ENCODE measurements around the gene SPARC.
"Not testable (repeated sequence)": the region's sequence is repeated elsewhere in the genome, so short reads cannot be mapped to it uniquely, and the experiment has no call there.

SPARC gene

GRCh38 chr5:151696470-151697061, 9.9 kb upstream of the SPARC start:
- DNase-seq (ENCODE audit: low read depth): peak; percentile 97
- no peak overlapping the region for H3K4me3 ChIP-seq (ENCODE audit: low read depth, low read length)
- in situ Hi-C loops (cut with HindIII; ENCODE audit: low sequenced_read_pairs): no loop called here
- TF ChIP-seq, protein P1, sequence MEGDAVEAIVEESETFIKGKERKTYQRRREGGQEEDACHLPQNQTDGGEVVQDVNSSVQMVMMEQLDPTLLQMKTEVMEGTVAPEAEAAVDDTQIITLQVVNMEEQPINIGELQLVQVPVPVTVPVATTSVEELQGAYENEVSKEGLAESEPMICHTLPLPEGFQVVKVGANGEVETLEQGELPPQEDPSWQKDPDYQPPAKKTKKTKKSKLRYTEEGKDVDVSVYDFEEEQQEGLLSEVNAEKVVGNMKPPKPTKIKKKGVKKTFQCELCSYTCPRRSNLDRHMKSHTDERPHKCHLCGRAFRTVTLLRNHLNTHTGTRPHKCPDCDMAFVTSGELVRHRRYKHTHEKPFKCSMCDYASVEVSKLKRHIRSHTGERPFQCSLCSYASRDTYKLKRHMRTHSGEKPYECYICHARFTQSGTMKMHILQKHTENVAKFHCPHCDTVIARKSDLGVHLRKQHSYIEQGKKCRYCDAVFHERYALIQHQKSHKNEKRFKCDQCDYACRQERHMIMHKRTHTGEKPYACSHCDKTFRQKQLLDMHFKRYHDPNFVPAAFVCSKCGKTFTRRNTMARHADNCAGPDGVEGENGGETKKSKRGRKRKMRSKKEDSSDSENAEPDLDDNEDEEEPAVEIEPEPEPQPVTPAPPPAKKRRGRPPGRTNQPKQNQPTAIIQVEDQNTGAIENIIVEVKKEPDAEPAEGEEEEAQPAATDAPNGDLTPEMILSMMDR (IDR thresholded peaks at IDR 0.05; ENCODE audit: low read depth, low read length, missing control alignments): no peak

- no peak overlapping the region for H3K4me3 ChIP-seq (ENCODE audit: low read depth, low read length)
- no peak for DNase-seq (ENCODE audit: low read depth)
- TF ChIP-seq, protein P1 (IDR thresholded peaks at IDR 0.05; ENCODE audit: low read depth, low read length, missing control alignments): no peak
- in situ Hi-C loops (cut with HindIII; ENCODE audit: low sequenced_read_pairs): no loop called here
Observed at GRCh38 chr5:151695464-151695863, 8.7 kb upstream of the SPARC start.

GRCh38 chr5:151694035-151694485, 7.3 kb upstream of the SPARC start:
- no peak overlapping the region for H3K4me3 ChIP-seq (ENCODE audit: low read depth, low read length)
- DNase-seq (ENCODE audit: low read depth): no peak
- in situ Hi-C loops (cut with HindIII; ENCODE audit: low sequenced_read_pairs): no loop called here
- TF ChIP-seq, protein P1 (IDR thresholded peaks at IDR 0.05; ENCODE audit: low read depth, low read length, missing control alignments): no peak

- TF ChIP-seq, protein P1 (IDR thresholded peaks at IDR 0.05; ENCODE audit: low read depth, low read length, missing control alignments): no peak
- in situ Hi-C loops (cut with HindIII; ENCODE audit: low sequenced_read_pairs): no loop called here
- H3K4me3 ChIP-seq (ENCODE audit: low read depth, low read length): no peak overlapping the region
- DNase-seq (ENCODE audit: low read depth): peak; percentile 22
Observed at GRCh38 chr5:151692312-151692711, 5.6 kb upstream of the SPARC start.

DNA sequence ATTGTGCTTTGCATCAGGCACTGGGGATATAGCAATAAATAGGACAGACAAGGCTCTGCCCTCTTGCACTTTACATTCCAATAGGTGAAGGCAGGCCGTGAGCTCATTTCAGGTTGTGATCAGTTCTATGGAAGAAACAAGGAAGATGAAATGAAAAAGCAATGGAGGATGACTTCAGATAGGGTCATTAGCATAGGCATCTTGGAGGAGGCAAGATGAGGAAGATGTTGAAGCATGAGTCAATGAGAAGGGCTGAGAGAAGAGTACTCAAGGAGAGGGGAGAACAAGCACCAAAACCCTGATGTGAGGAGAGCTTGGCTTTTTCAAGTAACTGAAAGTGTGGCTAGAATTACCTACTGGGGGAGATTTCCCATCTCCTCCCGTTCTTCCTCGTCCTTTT, 5.0 kb upstream of the SPARC start:
- DNase-seq (ENCODE audit: low read depth): no peak
- no peak overlapping the region for H3K4me3 ChIP-seq (ENCODE audit: low read depth, low read length)
- TF ChIP-seq, protein P1 (IDR thresholded peaks at IDR 0.05; ENCODE audit: low read depth, low read length, missing control alignments): no peak
- in situ Hi-C loops (cut with HindIII; ENCODE audit: low sequenced_read_pairs): no loop called here

DNA sequence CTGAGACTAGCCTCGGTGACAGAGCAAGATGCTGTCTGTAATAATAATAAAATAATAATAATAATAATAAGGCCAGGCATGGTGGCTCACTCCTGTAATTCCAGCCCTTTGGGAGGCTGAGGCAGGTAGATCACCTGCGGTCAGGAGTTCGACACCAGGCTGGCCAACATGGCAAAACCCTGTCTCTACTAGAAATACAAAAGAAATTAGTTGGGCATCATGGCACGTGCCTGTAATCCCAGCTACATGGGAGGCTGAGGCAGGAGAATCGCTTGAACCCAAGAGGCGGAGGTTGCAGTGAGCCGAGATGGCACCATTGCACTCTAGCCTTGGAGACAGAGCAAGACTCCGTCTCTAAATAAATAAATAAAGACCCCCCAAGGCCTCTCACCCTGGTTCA, 2.9 kb upstream of the SPARC start:
- DNase-seq (ENCODE audit: low read depth); in situ Hi-C loops (cut with HindIII; ENCODE audit: low sequenced_read_pairs); H3K4me3 ChIP-seq (ENCODE audit: low read depth, low read length): not testable (repeated sequence)

- no peak overlapping the region for H3K4me3 ChIP-seq (ENCODE audit: low read depth, low read length)
- DNase-seq (ENCODE audit: low read depth): no peak
- TF ChIP-seq, protein P1 (IDR thresholded peaks at IDR 0.05; ENCODE audit: low read depth, low read length, missing control alignments): no peak
- in situ Hi-C loops (cut with HindIII; ENCODE audit: low sequenced_read_pairs): no loop called here
Observed at GRCh38 chr5:151688436-151688835, 1.7 kb upstream of the SPARC start.

Measured in astrocyte of the cerebellum (primary cell).